ENCODE data around the gene LGALS3. TPM values are rescaled to one million over a fixed set of nuclear protein-coding genes. Genes with fewer than 3 reads are reported as not detected.
A peak's percentile ranks its signal among the peaks of the same experiment; 100 is the strongest.

LGALS3 gene
- total RNA-seq, 1 donor from 2014 or later, result 96.8 TPM

DNA sequence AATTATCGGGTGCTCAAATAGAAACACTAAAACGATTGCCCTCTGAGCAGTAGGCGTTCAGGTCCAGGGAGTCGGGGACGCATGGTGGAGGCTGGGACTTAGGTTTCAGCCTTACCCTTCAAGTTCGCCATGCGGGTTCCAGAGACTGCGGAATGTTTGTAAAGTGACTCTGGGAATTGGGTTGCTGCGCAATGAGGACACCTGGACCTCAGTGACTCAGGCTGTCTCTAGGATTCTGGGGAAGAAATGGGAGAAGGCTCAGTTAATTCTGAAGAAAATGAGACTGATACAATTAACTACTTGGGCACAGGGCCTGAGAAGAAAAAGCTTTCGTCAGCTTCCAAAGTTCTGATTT lies 1.1 kb downstream of the LGALS3 start:
- no peak for DNase-seq (ENCODE audit: low read depth in 2 of 2)

DNA sequence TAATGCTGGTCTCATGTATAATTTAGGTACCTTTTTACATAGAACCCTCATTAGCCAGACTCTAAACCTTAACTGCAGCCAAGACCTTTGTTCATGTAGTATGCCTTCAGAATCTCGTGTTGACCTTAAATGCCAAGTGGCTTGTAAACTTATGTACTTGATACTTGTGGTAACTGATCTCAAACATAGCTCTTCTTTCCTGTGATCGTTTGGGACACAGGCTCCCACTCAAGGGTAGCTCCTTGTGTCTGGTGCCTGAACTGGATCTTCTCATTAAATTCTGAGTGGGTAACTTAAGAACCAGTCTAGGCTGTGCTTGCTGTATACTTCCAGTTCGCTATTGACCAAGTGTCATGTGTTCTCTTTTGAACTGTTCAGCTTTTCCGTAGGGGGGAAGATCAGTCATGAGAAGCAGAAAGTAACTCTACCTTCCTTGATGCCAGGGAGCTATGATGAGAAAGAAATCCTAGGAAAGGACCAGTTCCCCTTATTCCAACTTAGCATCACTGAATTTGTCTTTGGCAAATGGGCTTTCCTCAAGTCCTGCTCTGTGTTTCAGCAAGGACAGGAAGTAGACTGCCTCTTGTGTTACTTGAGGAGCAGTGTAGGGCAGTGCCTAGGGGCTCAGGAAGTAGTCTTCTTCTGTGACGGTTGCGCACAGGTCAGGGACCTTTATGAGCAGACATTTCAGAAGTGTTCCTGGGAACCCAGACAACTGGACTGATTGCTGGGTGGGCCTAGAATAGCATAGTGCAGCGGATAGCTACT lies 2.5 kb downstream of the LGALS3 start:
- DNase-seq (ENCODE audit: low read depth in 2 of 2), result peak in 1 of 2 donors; percentile 54

GRCh38 chr14:55133416-55133815 lies 4.4 kb downstream of the LGALS3 start:
- peak; percentile 54 to 72 for DNase-seq (ENCODE audit: low read depth in 2 of 2)

GRCh38 chr14:55136241-55136640 lies 7.2 kb downstream of the LGALS3 start:
- no peak for DNase-seq (ENCODE audit: low read depth in 2 of 2)

DNA sequence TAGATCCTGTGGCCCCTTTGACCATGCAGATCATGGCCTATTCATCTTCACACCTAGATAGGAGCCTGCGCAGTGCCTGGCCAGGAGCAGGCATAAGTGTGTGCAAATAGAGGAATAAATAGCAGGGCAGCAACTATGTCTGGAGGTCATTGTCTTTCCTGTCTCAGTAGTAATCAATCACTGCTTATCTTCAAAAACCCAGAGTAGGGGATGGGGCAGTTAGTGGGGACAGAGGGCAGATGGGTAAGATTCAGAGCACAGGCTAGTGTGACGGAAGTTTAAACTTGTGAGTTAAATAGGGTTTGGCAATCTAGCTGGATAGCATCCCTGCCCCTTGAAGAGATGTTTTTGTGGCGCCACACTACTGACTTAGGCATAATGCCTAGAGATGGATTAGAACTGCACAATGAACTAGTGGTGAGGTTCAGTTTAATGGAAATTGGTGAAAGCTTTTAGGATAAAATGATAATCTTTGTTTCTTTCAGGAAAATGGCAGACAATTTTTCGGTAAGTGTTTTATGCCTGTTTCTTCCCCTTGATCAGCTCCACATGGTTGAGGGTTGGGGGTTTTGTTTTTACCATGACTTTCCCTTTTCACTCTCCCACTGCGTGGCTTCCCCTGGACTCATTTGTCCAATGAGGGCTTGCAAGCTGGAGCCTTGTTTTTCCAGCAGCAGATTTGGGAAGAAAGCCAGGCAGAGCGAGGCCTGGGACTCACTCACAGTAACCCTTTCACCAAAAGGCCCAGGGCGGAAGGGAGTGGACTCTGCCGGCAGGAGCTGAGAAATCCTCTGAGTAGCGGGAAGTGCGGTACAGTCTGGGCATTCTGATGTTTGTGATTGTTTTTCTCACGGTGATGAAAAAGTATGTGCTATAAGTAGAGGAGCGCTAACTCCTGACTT lies 8.1 kb downstream of the LGALS3 start:
- peak; percentile 55 to 91 for DNase-seq (ENCODE audit: low read depth in 2 of 2)

- DNase-seq (ENCODE audit: low read depth in 2 of 2), result no peak
Measured at GRCh38 chr14:55138091-55138490, 9.0 kb downstream of the LGALS3 start.

DNA sequence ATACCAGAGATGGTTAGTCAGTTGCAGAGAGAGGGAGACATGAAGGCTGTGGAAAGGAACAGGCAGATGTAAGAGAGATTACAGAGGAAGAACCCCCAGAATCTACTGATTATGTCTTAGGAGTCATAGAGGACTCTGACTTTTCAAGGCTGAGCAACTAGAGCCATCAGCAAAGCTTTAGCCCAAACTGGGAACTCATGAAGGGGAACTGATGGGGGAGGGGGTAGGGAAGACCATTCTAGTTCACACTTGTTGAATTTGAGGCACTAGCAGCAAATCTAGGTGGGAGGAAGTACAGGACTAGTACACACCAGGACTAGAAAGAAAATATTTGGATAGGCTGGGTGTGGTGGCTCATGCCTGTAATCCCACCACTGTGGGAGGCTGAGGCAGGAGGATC lies 10.1 kb downstream of the LGALS3 start:
- DNase-seq (ENCODE audit: low read depth in 2 of 2), result no peak

GRCh38 chr14:55139696-55140509 lies 10.9 kb downstream of the LGALS3 start:
- no peak for DNase-seq (ENCODE audit: low read depth in 2 of 2)

DNA sequence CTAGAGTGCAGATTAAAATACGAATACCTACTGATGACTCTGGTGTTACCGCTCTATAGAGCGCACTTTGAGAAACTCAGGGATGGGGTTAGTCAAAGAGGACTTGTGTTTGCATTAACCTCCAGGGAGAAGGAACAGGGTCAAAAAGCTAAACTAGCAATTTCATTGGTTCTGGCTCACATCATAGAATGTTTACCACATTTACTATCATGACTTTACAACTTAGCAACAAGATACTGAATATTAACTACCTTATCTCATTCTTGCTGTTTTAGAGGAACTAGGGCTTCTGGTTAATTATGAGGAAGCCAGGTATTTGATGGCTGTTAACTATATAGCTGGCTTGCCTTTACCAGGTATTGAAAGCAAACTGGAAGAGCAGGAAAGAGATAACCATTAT lies 12.8 kb downstream of the LGALS3 start:
- no peak for DNase-seq (ENCODE audit: low read depth in 2 of 2)

GRCh38 chr14:55142466-55142865 lies 13.4 kb downstream of the LGALS3 start:
- no peak for DNase-seq (ENCODE audit: low read depth in 2 of 2)

- DNase-seq (ENCODE audit: low read depth in 2 of 2), result peak in 1 of 2 donors; percentile 18
Measured at GRCh38 chr14:55146425-55146824, 17.4 kb downstream of the LGALS3 start.

- no peak for DNase-seq (ENCODE audit: low read depth in 2 of 2)
Measured at GRCh38 chr14:55151601-55152000, 22.5 kb downstream of the LGALS3 start.

DNA sequence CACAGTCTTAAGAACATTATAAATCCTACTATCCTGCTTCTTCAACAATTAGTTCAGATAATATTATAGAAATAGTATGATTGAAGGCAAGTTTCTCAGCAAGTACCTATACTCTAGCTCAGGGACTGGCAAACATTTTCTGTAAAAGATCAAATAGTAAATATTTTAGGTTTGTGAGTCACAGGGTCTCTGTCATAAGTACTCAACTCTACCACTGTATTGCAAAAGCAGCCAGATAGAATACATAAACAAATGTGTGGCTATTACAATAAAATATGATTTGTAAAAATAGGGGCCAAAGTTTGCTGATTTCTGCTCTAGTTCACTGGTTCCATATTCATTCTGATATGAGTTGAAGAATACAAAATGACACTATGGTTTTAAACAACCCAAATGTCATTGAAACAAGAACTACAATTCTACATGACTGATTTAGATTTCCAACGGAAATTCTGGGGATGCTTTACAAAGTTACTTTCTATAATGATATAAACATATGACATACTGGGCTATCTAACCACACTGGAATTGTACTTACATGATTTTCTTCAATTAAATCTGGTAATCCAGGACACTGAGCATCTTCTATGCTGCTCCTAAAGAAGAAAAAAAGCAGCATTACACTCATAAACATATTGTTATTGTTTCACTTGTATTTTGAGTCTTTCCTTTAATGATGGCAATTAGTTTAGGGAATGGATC lies 23.2 kb downstream of the LGALS3 start:
- no peak for DNase-seq (ENCODE audit: low read depth in 2 of 2)

DNA sequence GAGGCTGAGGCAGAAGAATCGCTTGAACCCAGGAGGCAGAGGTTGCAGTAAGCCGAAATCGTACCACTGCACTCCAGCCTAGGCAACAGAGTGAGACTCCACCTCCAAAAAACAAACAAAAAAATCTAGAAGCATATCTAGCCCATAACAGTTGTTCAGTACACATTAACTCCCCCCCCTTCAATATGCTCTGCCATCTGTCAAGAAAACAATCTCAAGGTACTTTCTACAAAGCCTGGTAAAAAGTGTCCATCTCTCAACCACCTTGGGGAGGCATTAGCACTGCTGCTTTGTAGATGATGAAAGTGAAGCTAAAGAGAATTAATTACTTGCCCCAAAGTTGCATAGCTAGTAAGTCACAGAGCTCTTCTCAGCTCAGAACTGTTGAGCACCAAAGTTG lies 24.9 kb downstream of the LGALS3 start:
- DNase-seq (ENCODE audit: low read depth in 2 of 2), result no peak

DNA sequence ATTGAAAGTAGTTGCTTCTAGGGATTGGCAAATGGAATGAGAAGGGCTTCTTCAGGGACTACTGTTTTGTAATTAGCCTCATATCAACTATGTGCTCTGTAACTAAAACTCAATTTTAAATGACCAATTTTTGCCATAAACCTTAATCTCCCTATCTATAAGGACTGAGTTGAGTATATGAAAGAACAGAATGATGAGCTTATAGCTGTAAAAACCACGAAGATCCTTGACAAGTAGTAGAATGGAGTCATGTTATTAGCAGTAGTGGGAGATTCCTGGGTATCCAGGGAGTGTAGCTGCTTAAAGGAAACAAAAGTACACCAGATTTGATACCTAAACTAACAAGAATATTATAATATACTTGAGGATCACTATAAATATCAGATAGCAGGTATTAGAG lies 28.0 kb downstream of the LGALS3 start:
- no peak for DNase-seq (ENCODE audit: low read depth in 2 of 2)

- peak in 1 of 2 donors; percentile 30 for DNase-seq (ENCODE audit: low read depth in 2 of 2)
Measured at GRCh38 chr14:55158412-55158811, 29.4 kb downstream of the LGALS3 start.

DNA sequence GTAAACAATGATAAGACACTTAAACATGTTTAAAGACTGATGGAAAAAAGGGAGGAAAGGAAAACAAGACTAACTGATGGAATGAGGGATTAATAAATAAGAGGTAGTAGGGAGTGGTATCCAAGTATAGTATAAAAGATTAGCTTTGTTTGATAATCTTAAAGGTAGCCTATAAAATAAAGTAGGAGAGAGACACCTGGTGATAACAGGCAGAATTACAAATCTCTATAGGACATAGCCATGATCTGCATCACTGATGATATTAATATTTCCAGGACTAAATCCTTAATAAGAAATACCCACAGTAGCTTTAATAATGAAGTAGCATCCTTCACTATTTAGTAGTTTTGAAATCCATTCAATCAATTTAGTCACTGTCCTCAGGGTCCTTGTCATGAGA lies 31.9 kb downstream of the LGALS3 start:
- peak; percentile 52 to 67 for DNase-seq (ENCODE audit: low read depth in 2 of 2)

DNA sequence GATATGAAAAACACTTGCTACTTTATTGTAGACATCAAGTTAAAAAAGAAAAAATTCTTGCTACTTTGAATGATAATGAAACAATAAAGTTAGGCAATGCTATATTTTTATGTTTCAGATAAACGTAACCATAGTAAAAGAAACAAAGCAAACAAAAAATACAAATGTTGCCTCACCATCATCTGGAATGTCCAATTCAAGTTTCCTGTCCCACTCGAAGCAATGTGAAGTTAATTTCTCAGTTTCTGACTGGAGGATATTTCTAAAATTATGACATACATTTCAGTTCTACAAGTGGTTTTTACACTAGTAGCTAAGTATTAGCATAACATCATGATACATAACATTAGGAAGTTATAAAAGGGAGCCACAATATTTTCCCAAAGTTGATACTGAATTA lies 41.5 kb downstream of the LGALS3 start:
- DNase-seq (ENCODE audit: low read depth in 2 of 2), result peak; percentile 12 to 17

GRCh38 chr14:55180006-55180405 lies 51.0 kb downstream of the LGALS3 start:
- peak in 1 of 2 donors; percentile 1 for DNase-seq (ENCODE audit: low read depth in 2 of 2)

- DNase-seq (ENCODE audit: low read depth in 2 of 2), result peak in 1 of 2 donors; percentile 52
Measured at GRCh38 chr14:55180434-55180833, 51.4 kb downstream of the LGALS3 start.

DNA sequence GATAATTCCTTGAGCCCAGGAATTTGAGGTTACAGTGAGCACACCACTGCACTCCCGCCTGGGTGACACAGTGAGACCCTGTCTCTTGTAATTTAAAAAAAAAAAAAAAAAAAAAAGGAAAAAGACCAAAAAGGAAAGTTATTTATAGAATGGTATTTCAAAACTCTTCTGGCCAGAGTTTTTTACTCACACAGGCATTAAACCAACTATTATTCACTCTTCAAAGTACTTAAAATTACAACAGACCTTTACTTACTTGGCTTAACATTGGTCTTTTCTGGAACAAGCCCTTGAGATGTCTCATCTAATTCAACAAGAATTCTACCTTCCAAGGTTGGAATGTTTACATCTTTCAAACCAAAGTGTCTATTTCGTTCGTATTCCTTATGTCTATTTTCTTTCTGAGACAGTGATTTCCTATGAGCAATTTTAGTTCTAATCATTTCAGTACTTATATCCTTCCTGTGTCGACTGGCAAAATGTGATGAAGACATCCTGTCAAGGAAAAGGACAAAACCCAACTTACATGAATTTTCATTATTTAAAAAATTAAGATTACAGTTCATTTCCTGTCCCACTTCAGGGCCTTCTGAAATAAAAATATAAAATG lies 59.7 kb downstream of the LGALS3 start:
- peak in 1 of 2 donors; percentile 56 for DNase-seq (ENCODE audit: low read depth in 2 of 2)
